SK-N-SH (cell line): Measurements from ENCODE around the gene MTMR12. TPM values are rescaled to one million over a fixed set of nuclear protein-coding genes. Genes with fewer than 3 reads are reported as not detected.

Experiments
- CTCF ChIA-PET: fragments of 300-600, 350-600 bp; formaldehyde crosslinking; extraction: SDS; loops from one replicate; lab custom pipeline; 2021; lab: Yijun Ruan, JAX
- POLR2A ChIA-PET: fragments of 350-600 bp; sonication (Branson Sonifier 250); formaldehyde crosslinking; extraction: SDS; loops from one replicate; lab custom pipeline; 2020; ENCODE audit warnings: antibody characterized with exemption, inconsistent platforms; lab: Yijun Ruan, JAX
- DNase-seq: peaks from one replicate; pipeline ENCODE4 v3.0.0; 2012
- H2AFZ ChIP-seq: fragments of 200-600 bp; sonication (generic); 2 replicates; pipeline ENCODE4 v1.8.1; 2016; ENCODE audit warnings: antibody characterized with exemption, mild to moderate bottlenecking, low read depth
- H3F3A ChIP-seq: fragments of 200-600 bp; sonication (generic); replicated peaks from 2 replicates; pipeline ENCODE3; 2016; ENCODE audit warnings: antibody characterized with exemption, mild to moderate bottlenecking; ENCODE audit not compliant: insufficient read depth
- H3K27ac ChIP-seq, 2 experiments: fragments of 200-500 bp in 1 of 2; fragments of 200-600 bp in 1 of 2; sonication (Bioruptor generic) in 1 of 2; sonication (generic), shearing (Covaris generic) in 1 of 2; 2 replicates each; pipeline versions ENCODE4 v1.5.1 to v1.6.1; 2014 to 2016; ENCODE audit warnings: low read depth in 2 of 2, inconsistent platforms in 1 of 2, low read length in 1 of 2, mild to moderate bottlenecking in 1 of 2, mixed read lengths in 1 of 2
- H3K27me3 ChIP-seq: fragments of 200-600 bp; sonication (generic), shearing (Covaris generic); 2 replicates; pipeline ENCODE4 v1.6.1; 2016; ENCODE audit warnings: mixed run types; ENCODE audit not compliant: insufficient read depth
- H3K36me3 ChIP-seq, 2 experiments: fragments of 200-500 bp in 1 of 2; fragments of 200-600 bp in 1 of 2; sonication (Bioruptor generic) in 1 of 2; sonication (generic) in 1 of 2; replicated peaks in 1 of 2; 2 replicates each; pipeline versions ENCODE3 to v1.5.1; 2014 to 2016; ENCODE audit warnings: low read length in 1 of 2, mild to moderate bottlenecking in 1 of 2; ENCODE audit not compliant: insufficient read depth in 2 of 2, control insufficient read depth in 1 of 2
- H3K4me1 ChIP-seq, 2 experiments: fragments of 200-500 bp in 1 of 2; fragments of 200-600 bp in 1 of 2; sonication (Bioruptor generic) in 1 of 2; sonication (generic), shearing (Covaris generic) in 1 of 2; 2 replicates each; pipeline versions ENCODE4 v1.5.1 to v1.6.1; 2014 to 2016; ENCODE audit warnings: low read depth in 1 of 2, low read length in 1 of 2, mixed run types in 1 of 2; ENCODE audit not compliant: insufficient read depth in 2 of 2, control insufficient read depth in 1 of 2
- H3K4me2 ChIP-seq: fragments of 200-600 bp; sonication (generic), shearing (Covaris generic); 2 replicates; pipeline ENCODE4 v1.6.1; 2017; ENCODE audit warnings: mixed run types
- H3K4me3 ChIP-seq, 2 experiments: fragments of 200-500 bp in 1 of 2; fragments of 200-600 bp in 1 of 2; sonication (Bioruptor generic) in 1 of 2; sonication (generic), shearing (Covaris generic) in 1 of 2; 2 replicates each; pipeline versions ENCODE4 v1.5.1 to v1.8.1; 2014 to 2016; ENCODE audit warnings: low read depth in 2 of 2, inconsistent platforms in 1 of 2, low read length in 1 of 2, mild to moderate bottlenecking in 1 of 2, mixed read lengths in 1 of 2, moderate library complexity in 1 of 2
- H3K79me2 ChIP-seq: fragments of 200-600 bp; sonication (generic); 2 replicates; pipeline ENCODE4 v1.8.1; 2017; ENCODE audit warnings: mild to moderate bottlenecking; ENCODE audit not compliant: insufficient read depth
- H3K9ac ChIP-seq: fragments of 200-600 bp; sonication (generic); 2 replicates; pipeline ENCODE4 v1.6.1; 2017; ENCODE audit warnings: mixed run types
- H3K9me2 ChIP-seq: fragments of 200-600 bp; sonication (generic); 2 replicates; pipeline ENCODE4 v1.6.1; 2017; ENCODE audit warnings: mixed run types
- H3K9me3 ChIP-seq: fragments of 200-600 bp; sonication (generic); 2 replicates; pipeline ENCODE4 v1.6.1; 2017; ENCODE audit warnings: mixed run types, mild to moderate bottlenecking, moderate library complexity
- H4K20me1 ChIP-seq: fragments of 200-600 bp; sonication (generic); 2 replicates; pipeline ENCODE4 v1.6.1; 2017; ENCODE audit warnings: mild to moderate bottlenecking, mixed run types; ENCODE audit not compliant: insufficient read depth
- CHD2 ChIP-seq: fragments of 150-350 bp; IDR thresholded peaks from 2 replicates; pipeline ENCODE4 v1.6.1; 2018; ENCODE audit warnings: low read length; ENCODE audit not compliant: partially characterized antibody
- FOXM1 ChIP-seq: IDR thresholded peaks from 2 replicates; pipeline ENCODE4 v1.4.0; 2012; ENCODE audit warnings: low read depth, mild to moderate bottlenecking
- MEF2A ChIP-seq: IDR thresholded peaks from 2 replicates; pipeline ENCODE4 v1.4.0; 2012; ENCODE audit warnings: low read depth, borderline replicate concordance
- NFIC ChIP-seq: IDR thresholded peaks from 2 replicates; pipeline ENCODE4 v1.4.0; 2012; ENCODE audit warnings: borderline replicate concordance
- NRF1 ChIP-seq: IDR thresholded peaks from 2 replicates; pipeline ENCODE4 v1.6.1; 2012; ENCODE audit warnings: low read depth, mild to moderate bottlenecking, low read length
- RAD21 ChIP-seq: IDR thresholded peaks from 2 replicates; pipeline ENCODE4 v1.6.1; 2012; ENCODE audit warnings: mild to moderate bottlenecking, low read length
- RCOR1 ChIP-seq: fragments of 150-350 bp; IDR thresholded peaks from 2 replicates; pipeline ENCODE4 v1.6.1; 2017; ENCODE audit warnings: antibody characterized with exemption, low read length
- REST ChIP-seq: IDR thresholded peaks from 2 replicates; pipeline ENCODE4 v1.6.1; 2012; ENCODE audit warnings: mild to moderate bottlenecking, low read depth, low read length, moderate library complexity
- TCF12 ChIP-seq: IDR thresholded peaks from 2 replicates; pipeline ENCODE4 v1.4.0; 2012
- TEAD4 ChIP-seq: IDR thresholded peaks from 2 replicates; pipeline ENCODE4 v1.4.0; 2012; ENCODE audit warnings: mild to moderate bottlenecking, borderline replicate concordance; ENCODE audit not compliant: insufficient read depth
- USF1 ChIP-seq: IDR thresholded peaks from 2 replicates; pipeline ENCODE4 v1.4.0; 2012; ENCODE audit warnings: low read depth, borderline replicate concordance
- WGBS: methylation state at CpG from one replicate; pipeline ENCODE4 v1.1.6; 2017; ENCODE audit warnings: low lambda C conversion rate; 5-methylcytosine and 5-hydroxymethylcytosine counted together
- polyA plus RNA-seq, 3 experiments: library from polyadenylated mRNA; depleted of rRNA; stranded (reverse); fragments of >200 nt; gene quantifications; 2 replicates each; pipeline ENCODE4 v1.2.3, GENCODE V29; 2012

MTMR12 gene
- polyA plus RNA-seq, 1 of the 3 experiments (the other 2 are of a cell fraction): 10.9 TPM

DNA sequence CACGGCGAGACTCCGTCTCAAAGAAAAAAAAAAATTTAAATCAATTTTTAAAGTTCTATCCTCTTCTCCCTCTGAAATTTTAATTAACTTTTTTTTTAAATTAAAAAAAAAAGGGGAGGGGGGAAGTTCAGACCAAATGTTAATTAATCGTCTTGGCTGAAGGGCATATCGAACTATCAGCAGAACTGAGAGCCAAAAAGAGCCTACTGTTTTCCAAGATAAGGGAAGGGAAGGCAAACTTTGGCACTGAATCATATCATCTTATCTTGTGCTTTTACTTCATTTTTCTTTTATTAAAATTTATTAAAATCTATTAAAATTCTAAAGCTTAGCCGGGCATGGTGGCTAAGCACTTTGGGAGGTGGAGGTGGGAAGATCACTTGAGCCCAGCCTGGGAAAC, 45.9 kb upstream of the MTMR12 start:
- Histone ChIP-seq H3K4me2 (no peak overlapping the region), H3K36me3 (peaks cover 39 to 80% of the 10 kb centered on the region in 2 experiments), H3K9me3 (no peaks in the 10 kb centered on the region), H3F3A (peaks cover 11% of the 10 kb centered on the region), H3K4me3 (no peak overlapping the region), H2AFZ (no peak overlapping the region), H4K20me1 (no peaks in the 10 kb centered on the region), H3K27me3 (no peaks in the 10 kb centered on the region), H3K79me2 (0 out of 2 replicates have a peak, but pooled peaks cover 5% of the 10 kb centered on the region), H3K9me2 (no peaks in the 10 kb centered on the region), H3K9ac (no peak overlapping the region), H3K4me1 (no peaks in the 10 kb centered on the region), H3K27ac (no peak overlapping the region)
- ChIA-PET POLR2A (no interaction called here), CTCF (interaction anchor here (0.6 to 0.7 kb wide), 2 partner anchors 114 to 131 kb away, joined by 3 read pairs; no protein-coding TSS in a partner anchor)
- TF ChIP-seq FOXM1 (no peak), REST (no peak), MEF2A (no peak), NRF1 (no peak), RAD21 (no peak), RCOR1 (no peak)
- DNase-seq: no peak
- WGBS: 95% methylated on average over 6 of the region's 6 CpGs

DNA sequence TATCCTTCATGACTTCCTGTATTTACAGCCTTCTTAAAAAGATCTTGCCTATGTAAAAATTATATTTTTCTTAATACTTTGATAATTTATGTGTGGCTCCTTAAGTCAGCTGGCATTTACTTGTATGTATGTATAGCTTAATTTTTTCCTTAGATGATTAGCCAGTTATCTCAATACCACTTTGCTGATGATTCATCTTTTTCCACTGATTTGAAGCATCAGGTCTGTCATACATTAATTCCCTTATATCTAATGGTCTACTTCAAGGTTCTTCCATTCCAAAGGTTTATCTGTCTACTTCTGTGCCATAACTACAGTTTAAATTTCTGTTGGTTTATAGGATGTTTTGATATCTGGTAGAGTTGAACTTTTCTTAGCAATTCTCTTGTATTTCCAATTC, 44.9 kb upstream of the MTMR12 start:
- Histone ChIP-seq H3K9ac (no peak overlapping the region), H3K36me3 (peaks cover 30 to 78% of the 10 kb centered on the region in 2 experiments), H3K4me2 (no peak overlapping the region), H3K79me2 (0 out of 2 replicates have a peak, but pooled peaks cover 5% of the 10 kb centered on the region), H2AFZ (no peak overlapping the region), H3K4me1 (no peaks in the 10 kb centered on the region), H3K9me3 (no peaks in the 10 kb centered on the region), H3K9me2 (no peaks in the 10 kb centered on the region), H3K4me3 (no peak overlapping the region), H3F3A (peaks cover 15% of the 10 kb centered on the region), H3K27ac (no peak overlapping the region), H3K27me3 (no peaks in the 10 kb centered on the region), H4K20me1 (no peaks in the 10 kb centered on the region)
- ChIA-PET POLR2A (no interaction called here), CTCF (interaction anchor here (1.2 kb wide), 1 partner anchor 10 kb away, joined by 5 read pairs; no protein-coding TSS in a partner anchor)
- TF ChIP-seq NFIC: no peak
- TF ChIP-seq TEAD4: no peak
- no peak for TF ChIP-seq TCF12
- TF ChIP-seq CHD2: no peak
- no peak for TF ChIP-seq USF1
- DNase-seq: no peak
